GM18505 (cell line): ENCODE data around the gene POP4.

Experiments used
- ATAC-seq: cut with Tn5 transposase; IDR thresholded peaks from one replicate; pipeline ENCODE4 v1.9.1; 2021; ENCODE audit not compliant: unreplicated experiment
- POLR2A ChIP-seq: IDR thresholded peaks from 4 replicates; pipeline ENCODE4 v1.6.1; 2011; ENCODE audit warnings: borderline replicate concordance; ENCODE audit not compliant: insufficient read depth, insufficient read length; ENCODE audit errors: extremely low read depth

Gene POP4

DNA sequence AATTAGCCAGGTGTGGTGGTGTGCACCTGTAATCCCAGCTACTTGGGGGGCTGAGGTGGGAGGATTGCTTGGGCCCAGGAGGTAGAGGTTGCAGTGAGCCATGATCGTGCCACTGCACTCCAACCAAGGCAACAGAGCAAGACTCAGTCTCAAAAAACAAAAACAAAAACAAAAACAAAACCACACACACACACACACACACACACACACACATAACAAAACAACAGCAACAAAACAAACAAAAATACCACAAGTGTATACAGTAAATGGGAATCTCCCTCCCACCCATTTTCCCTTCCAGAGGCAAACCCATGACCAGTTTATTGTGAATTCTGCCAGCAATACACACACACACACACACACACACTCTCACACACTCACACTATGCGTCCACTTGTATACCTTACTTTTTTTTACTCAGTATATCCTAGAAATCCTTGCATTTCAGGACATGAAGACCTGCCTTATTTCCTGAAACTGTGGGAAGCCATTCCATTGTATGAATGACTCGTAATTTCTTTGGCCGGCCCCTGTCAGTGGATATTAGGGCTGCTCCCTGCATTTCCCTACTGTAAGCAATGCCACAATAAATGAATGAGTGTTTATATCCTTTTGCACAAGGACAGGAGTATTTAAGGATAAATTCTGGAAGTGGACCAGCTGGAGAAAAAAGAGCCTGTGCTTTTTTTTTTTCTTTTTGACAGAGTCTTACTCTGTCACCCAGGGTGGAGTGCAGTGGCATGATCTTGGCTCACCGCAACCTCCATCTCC, 52.3 kb downstream of the POP4 start:
- no peak for ATAC-seq
- TF ChIP-seq POLR2A = no peak

GRCh38 chr19:29660835-29661234, 54.8 kb downstream of the POP4 start:
- ATAC-seq = no peak
- no peak for TF ChIP-seq POLR2A

DNA sequence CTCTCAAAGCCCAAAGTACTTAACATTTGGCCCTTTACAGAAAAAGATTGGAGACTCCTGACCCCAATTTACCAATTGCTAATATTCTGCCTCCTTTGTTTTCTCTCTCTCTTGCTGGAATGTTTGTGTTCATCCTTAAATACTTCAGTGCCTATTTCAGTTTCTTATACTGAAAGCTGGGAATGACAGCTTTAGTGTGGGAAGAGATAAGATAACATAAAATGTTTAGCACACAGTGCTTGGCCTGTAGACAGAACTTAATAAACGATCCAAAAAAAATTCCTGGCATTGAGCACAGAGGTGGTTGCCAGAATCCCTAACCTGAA, 56.2 kb downstream of the POP4 start:
- TF ChIP-seq POLR2A = no peak
- no peak for ATAC-seq

DNA sequence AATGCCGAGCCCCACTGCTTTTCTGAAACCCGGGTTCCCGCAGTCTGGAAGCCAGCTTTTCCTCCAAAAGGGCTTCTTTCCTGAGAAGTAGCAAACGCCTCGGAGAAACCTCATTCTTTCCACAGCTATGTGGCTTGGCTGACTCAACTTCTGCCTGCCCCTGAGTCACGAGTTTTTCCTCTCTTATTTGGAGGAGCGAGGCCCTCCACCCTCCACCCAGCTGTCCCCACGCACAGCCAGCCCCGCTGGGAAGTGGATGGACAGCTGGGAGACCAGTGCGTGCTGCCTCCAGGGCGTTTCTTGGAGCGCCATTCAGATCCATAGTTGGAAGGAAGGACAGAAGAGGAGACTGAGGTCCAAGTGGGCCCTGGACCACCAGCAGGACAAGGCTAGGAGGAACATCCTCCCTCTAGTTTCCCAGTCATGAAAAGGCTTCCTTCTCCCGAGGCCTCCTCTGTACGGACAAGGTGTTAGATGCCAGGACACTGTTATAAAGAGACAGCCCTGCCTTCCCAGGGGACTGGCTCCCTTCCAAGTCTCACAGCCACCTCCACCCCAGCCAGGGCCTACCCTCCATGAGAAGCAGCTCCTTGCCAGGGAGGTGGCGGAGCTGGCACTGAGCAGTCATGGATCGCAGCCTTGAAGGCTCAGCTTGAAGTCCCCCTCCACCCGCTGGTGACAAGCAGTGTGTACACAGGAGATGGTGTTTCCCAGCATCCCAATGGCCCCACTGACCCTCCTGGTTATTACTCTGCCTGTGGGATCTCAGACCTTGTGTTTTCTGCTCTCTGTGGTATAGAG, 56.7 kb downstream of the POP4 start:
- ATAC-seq = no peak

GRCh38 chr19:29663861-29664752, 58.0 kb downstream of the POP4 start:
- no peak for TF ChIP-seq POLR2A
- no peak for ATAC-seq

More for the DNA sequence above, 56.7 kb downstream of the POP4 start:
- no peak for TF ChIP-seq POLR2A

GRCh38 chr19:29664753-29665214, 58.7 kb downstream of the POP4 start:
- no peak for ATAC-seq

GRCh38 chr19:29665215-29665825, 59.2 kb downstream of the POP4 start, which contains the start of gene PLEKHF1:
Gene PLEKHF1, plus strand, starts transcription at chr19:29665461. Its CDS starts 8,379 bp downstream, at chr19:29673840.
- peak; percentile 87 for ATAC-seq
- TF ChIP-seq POLR2A = peak; percentile 55

More at GRCh38 chr19:29664753-29665214, 58.7 kb downstream of the POP4 start:
- no peak for TF ChIP-seq POLR2A

GRCh38 chr19:29665826-29666577, 59.9 kb downstream of the POP4 start:
- no peak for TF ChIP-seq POLR2A
- ATAC-seq = no peak
